ENCODE results near the gene STX17. TPM values are rescaled to one million over a fixed set of nuclear protein-coding genes. Genes with fewer than 3 reads are reported as not detected.

Gene STX17
- total RNA-seq, 4 donors from 2014 or later = 26.0 to 41.8 (median 37.9) TPM

- no peak for TF ChIP-seq CTCF (IDR thresholded peaks at IDR 0.05; ENCODE audit: low read depth)
Observed at GRCh38 chr9:99881769-99882168, 24.7 kb upstream of the STX17 start.

GRCh38 chr9:99885747-99886146, 20.7 kb upstream of the STX17 start:
- TF ChIP-seq CTCF (IDR thresholded peaks at IDR 0.05; ENCODE audit: low read depth) = no peak

- no peak for TF ChIP-seq CTCF (IDR thresholded peaks at IDR 0.05; ENCODE audit: low read depth)
Observed at GRCh38 chr9:99889120-99889519, 17.3 kb upstream of the STX17 start.

GRCh38 chr9:99894826-99895225, 11.6 kb upstream of the STX17 start:
- no peak for TF ChIP-seq CTCF (IDR thresholded peaks at IDR 0.05; ENCODE audit: low read depth)

- no peak for TF ChIP-seq CTCF (IDR thresholded peaks at IDR 0.05; ENCODE audit: low read depth)
Observed at GRCh38 chr9:99895510-99895909, 10.9 kb upstream of the STX17 start.

GRCh38 chr9:99896119-99896518, 10.3 kb upstream of the STX17 start:
- no peak for TF ChIP-seq CTCF (IDR thresholded peaks at IDR 0.05; ENCODE audit: low read depth)

GRCh38 chr9:99903393-99903792, 3.1 kb upstream of the STX17 start:
- no peak for TF ChIP-seq CTCF (IDR thresholded peaks at IDR 0.05; ENCODE audit: low read depth)

Measured in subcutaneous adipose tissue (tissue), 4 donors.